DOHH2 (cell line): ENCODE data around the gene CEBPG.

ENCODE experiments used
- EZH2phosphoT487 ChIP-seq: fragments of 200-600 bp; sonication (generic); IDR thresholded peaks from 2 replicates; pipeline ENCODE4 v1.6.1; 2017; ENCODE audit warnings: borderline replicate concordance, mild to moderate bottlenecking, antibody characterized with exemption, low read length, moderate library complexity, mixed read lengths
- TF ChIP-seq, protein P1 (sequence below): fragments of 200-600 bp; sonication (generic); IDR thresholded peaks from one replicate; pipeline ENCODE4 v1.5.1; 2014; ENCODE audit warnings: antibody characterized with exemption, mild to moderate bottlenecking, low read depth, low read length; ENCODE audit not compliant: poor library complexity, severe bottlenecking

DNA sequence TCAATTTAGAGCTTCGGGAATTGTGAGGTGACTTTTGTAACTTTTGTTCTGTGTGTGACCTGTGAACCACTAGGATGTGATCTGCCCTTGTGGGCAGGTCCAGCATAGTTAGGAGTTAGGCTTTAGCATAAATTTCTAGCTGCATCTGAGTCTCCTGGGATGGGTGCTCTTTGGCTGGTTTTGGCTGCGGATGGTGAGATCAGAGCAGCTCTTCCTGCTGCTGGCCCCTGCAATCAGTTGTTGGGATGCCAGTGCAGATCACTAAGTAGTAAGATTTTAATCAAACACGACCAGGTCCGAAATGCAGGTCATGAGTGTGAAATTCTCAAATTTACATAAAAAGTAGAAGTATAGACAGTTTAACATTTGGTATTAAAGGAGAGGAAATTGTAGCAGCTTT lies 8.5 kb downstream of the CEBPG start:
- TF ChIP-seq, protein P1, sequence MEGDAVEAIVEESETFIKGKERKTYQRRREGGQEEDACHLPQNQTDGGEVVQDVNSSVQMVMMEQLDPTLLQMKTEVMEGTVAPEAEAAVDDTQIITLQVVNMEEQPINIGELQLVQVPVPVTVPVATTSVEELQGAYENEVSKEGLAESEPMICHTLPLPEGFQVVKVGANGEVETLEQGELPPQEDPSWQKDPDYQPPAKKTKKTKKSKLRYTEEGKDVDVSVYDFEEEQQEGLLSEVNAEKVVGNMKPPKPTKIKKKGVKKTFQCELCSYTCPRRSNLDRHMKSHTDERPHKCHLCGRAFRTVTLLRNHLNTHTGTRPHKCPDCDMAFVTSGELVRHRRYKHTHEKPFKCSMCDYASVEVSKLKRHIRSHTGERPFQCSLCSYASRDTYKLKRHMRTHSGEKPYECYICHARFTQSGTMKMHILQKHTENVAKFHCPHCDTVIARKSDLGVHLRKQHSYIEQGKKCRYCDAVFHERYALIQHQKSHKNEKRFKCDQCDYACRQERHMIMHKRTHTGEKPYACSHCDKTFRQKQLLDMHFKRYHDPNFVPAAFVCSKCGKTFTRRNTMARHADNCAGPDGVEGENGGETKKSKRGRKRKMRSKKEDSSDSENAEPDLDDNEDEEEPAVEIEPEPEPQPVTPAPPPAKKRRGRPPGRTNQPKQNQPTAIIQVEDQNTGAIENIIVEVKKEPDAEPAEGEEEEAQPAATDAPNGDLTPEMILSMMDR, result no peak
- no peak for TF ChIP-seq EZH2phosphoT487
